HepG2 (cell line): ENCODE data around the gene TSSK3. TPM values are rescaled to one million over a fixed set of nuclear protein-coding genes. Genes with fewer than 3 reads are reported as not detected.

Experiments
- ATAC-seq: fragments of 200-7000 bp; cut with Tn5 transposase; 3 replicates; pipeline ENCODE4 v1.9.1; 2020; ENCODE audit warnings: mild to moderate bottlenecking, moderate library complexity
- BruUV-seq: library from RNA; stranded (reverse); fragments of 400-500 nt; replicated peaks from 2 replicates; lab custom pipeline; 2021; lab: Mats Ljungman, UMichigan
- CTCF ChIA-PET: fragments of 300-600 bp; formaldehyde crosslinking; extraction: SDS; loops from one replicate; lab custom pipeline; 2021; ENCODE audit warnings: low total read pairs, inconsistent platforms, low intra/inter-chr PET ratio; lab: Yijun Ruan, JAX
- POLR2A ChIA-PET: fragments of 350-600 bp; sonication (Branson Sonifier 250); formaldehyde crosslinking; loops from one replicate; lab custom pipeline; 2020; ENCODE audit warnings: antibody characterized with exemption, inconsistent platforms; lab: Yijun Ruan, JAX
- DNase-seq: peaks from one replicate; pipeline ENCODE4 v3.0.0-alpha.2; 2015; ENCODE audit warnings: low spot score
- FAIRE-seq: peaks from 3 replicates; lab custom pipeline; 2011; peaks lifted over from hg19 to GRCh38; lab: Jason Lieb, UNC
- H2AFZ ChIP-seq: one replicate; pipeline ENCODE4 v1.6.1; 2011; ENCODE audit warnings: low read length, inconsistent platforms
- H3K27ac ChIP-seq: fragments of 300-600 bp; 3 replicates; pipeline ENCODE4 v1.8.0; 2011; ENCODE audit warnings: mixed run types, mild to moderate bottlenecking, mixed read lengths, low read length, inconsistent platforms; ENCODE audit not compliant: insufficient read depth; ENCODE audit errors: extremely low read length
- H3K27me3 ChIP-seq, 2 experiments: fragments of 200-600 bp in 1 of 2; 2 replicates in 1 of 2; 3 replicates in 1 of 2; pipeline versions ENCODE4 v1.6.0 to v1.8.0; 2011; ENCODE audit warnings: low read length in 2 of 2, mild to moderate bottlenecking in 2 of 2, moderate library complexity in 2 of 2, inconsistent platforms in 1 of 2; ENCODE audit not compliant: insufficient read depth in 2 of 2, control insufficient read depth in 1 of 2
- H3K36me3 ChIP-seq, 2 experiments: fragments of 200-600 bp in 1 of 2; replicated peaks in 1 of 2; 2 replicates in 1 of 2; 3 replicates in 1 of 2; pipeline versions ENCODE4 v1.5.1 to v1.8.0; 2011; ENCODE audit warnings: low read length in 2 of 2, inconsistent platforms in 1 of 2; ENCODE audit not compliant: insufficient read depth in 2 of 2, control insufficient read depth in 1 of 2
- H3K4me1 ChIP-seq: 2 replicates; pipeline ENCODE4 v1.5.1; 2012; ENCODE audit warnings: low read length, inconsistent platforms; ENCODE audit not compliant: insufficient read depth
- H3K4me2 ChIP-seq: 2 replicates; pipeline ENCODE4 v1.6.0; 2011; ENCODE audit warnings: low read depth, low read length, inconsistent platforms
- H3K4me3 ChIP-seq, 3 experiments: fragments of 200-600 bp in 1 of 3; sonication (generic), shearing (Covaris generic) in 1 of 3; replicated peaks in 1 of 3; 2 replicates each; pipeline ENCODE4 v1.5.1; 2011 to 2016; ENCODE audit warnings: low read length in 3 of 3, inconsistent platforms in 2 of 3, low read depth in 2 of 3, mild to moderate bottlenecking in 2 of 3, control low read depth in 1 of 3, mixed read lengths in 1 of 3; ENCODE audit not compliant: insufficient read depth in 1 of 3
- H3K79me2 ChIP-seq: one replicate; pipeline ENCODE4 v1.6.1; 2011; ENCODE audit warnings: low read length, inconsistent platforms; ENCODE audit not compliant: insufficient read depth
- H3K9ac ChIP-seq: 2 replicates; pipeline ENCODE4 v1.6.0; 2011; ENCODE audit warnings: mild to moderate bottlenecking, low read depth, low read length, inconsistent platforms; ENCODE audit not compliant: insufficient read depth
- H3K9me3 ChIP-seq: 2 replicates; pipeline ENCODE4 v1.5.1; 2012; ENCODE audit warnings: mild to moderate bottlenecking, low read length
- H4K20me1 ChIP-seq: 2 replicates; pipeline ENCODE4 v1.6.0; 2011; ENCODE audit warnings: inconsistent platforms, mild to moderate bottlenecking, low read length, moderate library complexity; ENCODE audit not compliant: insufficient read depth
- AGO2 ChIP-seq: fragments of 200-400 bp; formaldehyde crosslinking; optimal IDR thresholded peaks from 2 replicates; pipeline ENCODE3; 2017; ENCODE audit warnings: mild to moderate bottlenecking, low read depth, low read length, moderate library complexity
- FOXJ3 ChIP-seq: sonication (generic); formaldehyde crosslinking; IDR thresholded peaks from 2 replicates; pipeline ENCODE4 v1.4.0; 2020; ENCODE audit warnings: missing genetic modification reagents, mild to moderate bottlenecking, borderline replicate concordance
- ZMYM4 ChIP-seq: sonication (generic); formaldehyde crosslinking; IDR thresholded peaks from 2 replicates; pipeline ENCODE4 v1.8.1; 2023; ENCODE audit warnings: mild to moderate bottlenecking, missing genetic modification reagents
- WGBS: methylation state at CpG from one replicate; pipeline ENCODE4 v1.1.6; 2017; ENCODE audit warnings: low lambda C conversion rate; 5-methylcytosine and 5-hydroxymethylcytosine counted together
- in situ Hi-C: cut with HindIII; loops from 2 replicates; pipeline ENCODE4 v1.10.0; 2017; ENCODE audit warnings: low pct_unique_long_range_greater_than_20kb; ENCODE audit not compliant: extremely low pct_ligation_motif_present
- intact Hi-C: fragments of 100-400 bp; cut with micrococcal nuclease; formaldehyde crosslinking; loops from one replicate; pipeline ENCODE4 v1.10.0; 2022; ENCODE audit not compliant: unreplicated experiment
- polyA plus RNA-seq, 8 experiments: library from polyadenylated mRNA; depleted of rRNA in 3 of 8; stranded (reverse) in 7 of 8; unstranded in 1 of 8; fragments of >200 nt; fragmentation: Illumina TruSeq in 4 of 8; extraction: Trizol in 4 of 8; gene quantifications; 2 replicates each; pipeline versions ENCODE4 v1.2.1 to v1.2.3, GENCODE V29; 2011 to 2016; ENCODE audit warnings: low read depth in 4 of 8, missing spikeins in 1 of 8, mixed read lengths in 1 of 8; ENCODE audit not compliant: insufficient read depth in 1 of 8
- total RNA-seq, 5 experiments: library from RNA; depleted of rRNA; stranded (reverse); fragments of >200 nt; fragmentation: Illumina TruSeq; extraction: Trizol; gene quantifications; 2 replicates each; pipeline ENCODE4 v1.2.3, GENCODE V29; 2016; ENCODE audit warnings: low read depth in 1 of 5
- TF ChIP-seq, protein P1 (sequence below): sonication (generic); formaldehyde crosslinking; IDR thresholded peaks from 2 replicates; pipeline ENCODE4 v1.5.0; 2020; ENCODE audit warnings: mild to moderate bottlenecking, missing genetic modification reagents

The TSSK3 gene
- total and polyA plus RNA-seq, 2 of the 13 experiments (the other 11 are each of a cell fraction or from before 2014, with no cell fraction given), result 1.0 to 1.1 TPM

DNA sequence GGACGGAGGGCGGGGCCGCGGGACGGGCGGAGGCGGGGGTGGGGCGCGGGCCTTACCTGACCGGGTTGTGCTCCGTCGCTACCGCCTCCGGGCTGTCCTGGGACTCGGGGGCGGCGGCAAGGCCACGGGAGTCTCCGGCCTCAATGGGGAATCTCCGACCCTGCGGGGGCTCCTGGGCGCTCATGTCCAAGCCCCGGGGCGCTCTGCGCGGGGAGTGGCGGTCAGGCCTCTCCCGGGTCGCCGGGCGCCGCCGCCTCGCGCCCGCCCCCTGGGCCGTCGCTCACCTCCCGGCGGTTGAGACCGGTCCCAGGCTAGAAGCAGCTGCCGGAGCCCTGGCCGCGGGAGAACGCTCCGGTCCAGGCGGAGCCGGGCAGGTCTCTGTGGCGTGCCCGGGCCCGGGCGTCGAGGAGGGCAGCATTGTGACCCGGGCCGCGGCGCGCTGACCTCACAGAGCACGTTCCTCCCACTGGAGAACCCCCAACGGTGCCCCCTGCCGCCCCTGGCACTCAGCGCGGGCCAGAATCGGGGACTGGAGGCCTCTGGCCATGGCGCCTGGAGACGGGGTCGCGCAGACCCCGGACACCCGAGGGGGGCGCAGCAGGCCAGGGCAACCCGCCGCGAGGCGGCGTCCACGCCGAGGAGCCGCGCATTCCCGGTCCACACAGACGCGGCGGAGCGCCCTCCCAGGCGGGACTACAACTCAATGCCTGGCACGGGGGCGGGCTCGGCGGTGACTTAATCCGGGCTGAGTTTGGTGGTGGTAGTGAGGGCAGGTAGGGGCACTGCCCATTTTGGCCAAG lies 465 bp upstream of the TSSK3 start (continued):
- no peak for TF ChIP-seq FOXJ3 (CRISPR knock-in tag)
- TF ChIP-seq, protein P1, sequence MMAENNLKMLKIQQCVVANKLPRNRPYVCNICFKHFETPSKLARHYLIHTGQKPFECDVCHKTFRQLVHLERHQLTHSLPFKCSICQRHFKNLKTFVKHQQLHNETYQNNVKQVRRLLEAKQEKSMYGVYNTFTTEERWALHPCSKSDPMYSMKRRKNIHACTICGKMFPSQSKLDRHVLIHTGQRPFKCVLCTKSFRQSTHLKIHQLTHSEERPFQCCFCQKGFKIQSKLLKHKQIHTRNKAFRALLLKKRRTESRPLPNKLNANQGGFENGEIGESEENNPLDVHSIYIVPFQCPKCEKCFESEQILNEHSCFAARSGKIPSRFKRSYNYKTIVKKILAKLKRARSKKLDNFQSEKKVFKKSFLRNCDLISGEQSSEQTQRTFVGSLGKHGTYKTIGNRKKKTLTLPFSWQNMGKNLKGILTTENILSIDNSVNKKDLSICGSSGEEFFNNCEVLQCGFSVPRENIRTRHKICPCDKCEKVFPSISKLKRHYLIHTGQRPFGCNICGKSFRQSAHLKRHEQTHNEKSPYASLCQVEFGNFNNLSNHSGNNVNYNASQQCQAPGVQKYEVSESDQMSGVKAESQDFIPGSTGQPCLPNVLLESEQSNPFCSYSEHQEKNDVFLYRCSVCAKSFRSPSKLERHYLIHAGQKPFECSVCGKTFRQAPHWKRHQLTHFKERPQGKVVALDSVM (CRISPR knock-in tag), result no peak

DNA sequence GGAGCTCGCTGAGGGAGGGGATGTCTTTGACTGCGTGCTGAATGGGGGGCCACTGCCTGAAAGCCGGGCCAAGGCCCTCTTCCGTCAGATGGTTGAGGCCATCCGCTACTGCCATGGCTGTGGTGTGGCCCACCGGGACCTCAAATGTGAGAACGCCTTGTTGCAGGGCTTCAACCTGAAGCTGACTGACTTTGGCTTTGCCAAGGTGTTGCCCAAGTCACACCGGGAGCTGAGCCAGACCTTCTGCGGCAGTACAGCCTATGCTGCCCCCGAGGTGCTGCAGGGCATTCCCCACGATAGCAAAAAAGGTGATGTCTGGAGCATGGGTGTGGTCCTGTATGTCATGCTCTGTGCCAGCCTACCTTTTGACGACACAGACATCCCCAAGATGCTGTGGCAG lies 1.4 kb downstream of the TSSK3 start:
- TF ChIP-seq AGO2 (peak; percentile 73), ZMYM4 (CRISPR knock-in tag) (no peak)
- ChIA-PET CTCF (no interaction called here), POLR2A (interaction anchor here (1.2 to 2.3 kb wide), 3 partner anchors 12 to 31 kb away, joined by 3 to 11 read pairs (median 4); partner anchors contain the start of gene BSDC1)
- Histone ChIP-seq H3K4me3 (no peak overlapping the region), H2AFZ (no peak overlapping the region), H3K79me2 (no peaks in the 10 kb centered on the region), H3K27me3 (no peaks in the 10 kb centered on the region), H3K36me3 (peaks cover 15 to 50% of the 10 kb centered on the region in 2 experiments), H4K20me1 (no peaks in the 10 kb centered on the region), H3K27ac (no peak overlapping the region), H3K4me2 (no peak overlapping the region), H3K4me1 (peaks cover 7% of the 10 kb centered on the region), H3K9me3 (no peaks in the 10 kb centered on the region), H3K9ac (no peak overlapping the region)
- intact Hi-C loops (no loop called here), in situ Hi-C loops (no loop called here)
- FAIRE-seq, result no peak
- BruUV-seq, result no TSS peak
- ATAC-seq, result no peak; the same call in 2 of the 3 replicates
- DNase-seq, result no peak
- WGBS, result 100% methylated on average over 1 of the region's 12 CpGs
